Fibroblast of lung (primary cell): ENCODE data around the gene ZFYVE26. TPM values are rescaled to one million over a fixed set of nuclear protein-coding genes. Genes with fewer than 3 reads are reported as not detected.

Experiments
- DNase-seq, 2 donors: peaks; one replicate each; pipeline versions ENCODE4 v3.0.0 to v3.0.0-alpha.2; 2010; ENCODE audit warnings: low read depth in 2 of 2
- H2AFZ ChIP-seq: 2 replicates; pipeline ENCODE4 v1.5.1; 2012; ENCODE audit warnings: low read length, control low read depth, inconsistent platforms
- H3K27ac ChIP-seq: 2 replicates; pipeline ENCODE4 v1.5.1; 2011; ENCODE audit warnings: low read length, control low read depth; ENCODE audit not compliant: insufficient read depth
- H3K27me3 ChIP-seq: 2 replicates; pipeline ENCODE4 v1.5.1; 2011; ENCODE audit warnings: mild to moderate bottlenecking, low read length; ENCODE audit not compliant: control insufficient read depth, insufficient read depth
- H3K36me3 ChIP-seq: 2 replicates; pipeline ENCODE4 v1.5.1; 2011; ENCODE audit warnings: low read length; ENCODE audit not compliant: control insufficient read depth, insufficient read depth
- H3K4me1 ChIP-seq: 2 replicates; pipeline ENCODE4 v1.5.1; 2011; ENCODE audit warnings: low read length; ENCODE audit not compliant: control insufficient read depth, insufficient read depth; ENCODE audit errors: extremely low read depth
- H3K4me2 ChIP-seq: 2 replicates; pipeline ENCODE4 v1.5.1; 2011; ENCODE audit warnings: low read length, control low read depth; ENCODE audit not compliant: insufficient read depth; ENCODE audit errors: extremely low read depth
- H3K4me3 ChIP-seq, 4 experiments: fragments of 200-600 bp in 1 of 4; sonication (generic) in 1 of 4; replicated peaks in 1 of 4; 2 replicates each; pipeline ENCODE4 v1.5.1; 2011 to 2016; ENCODE audit warnings: low read length in 4 of 4, low read depth in 3 of 4, mild to moderate bottlenecking in 3 of 4, control low read depth in 2 of 4, inconsistent platforms in 1 of 4, mixed read lengths in 1 of 4; ENCODE audit not compliant: insufficient read depth in 1 of 4; ENCODE audit errors: control extremely low read depth in 1 of 4
- H3K79me2 ChIP-seq: 2 replicates; pipeline ENCODE4 v1.5.1; 2012; ENCODE audit warnings: mild to moderate bottlenecking, low read length, inconsistent platforms; ENCODE audit not compliant: control insufficient read depth, insufficient read depth
- H3K9ac ChIP-seq: 2 replicates; pipeline ENCODE4 v1.5.1; 2011; ENCODE audit warnings: mild to moderate bottlenecking, low read length, control low read depth; ENCODE audit not compliant: insufficient read depth
- H3K9me3 ChIP-seq: 2 replicates; pipeline ENCODE4 v1.5.1; 2012; ENCODE audit warnings: low read depth, low read length; ENCODE audit not compliant: control insufficient read depth, insufficient read depth
- H4K20me1 ChIP-seq: 2 replicates; pipeline ENCODE4 v1.5.1; 2011; ENCODE audit warnings: low read length; ENCODE audit not compliant: control insufficient read depth, insufficient read depth; ENCODE audit errors: extremely low read depth
- EZH2 ChIP-seq: IDR thresholded peaks from 2 replicates; pipeline ENCODE4 v1.5.1; 2012; ENCODE audit warnings: low read length, control low read depth, mild to moderate bottlenecking; ENCODE audit errors: missing control alignments
- polyA plus RNA-seq, 2 donors: library from polyadenylated mRNA; depleted of rRNA in 1 of 2; stranded (reverse) in 1 of 2; unstranded in 1 of 2; fragments of >200 nt; gene quantifications; 2 replicates each; pipeline ENCODE4 v1.2.1, GENCODE V29; 2011 to 2012; ENCODE audit warnings: missing spikeins in 1 of 2
- total RNA-seq: library from RNA; depleted of rRNA; stranded (reverse); fragments of >200 nt; gene quantifications from 2 replicates; pipeline ENCODE4 v1.2.1, GENCODE V29; 2014
- TF ChIP-seq, protein P1 (sequence below), 2 donors: IDR thresholded peaks in 1 of 2; conservative IDR thresholded peaks in 1 of 2; 1 replicate in 1 of 2; 2 replicates in 1 of 2; pipeline ENCODE4 v1.5.1; 2011 to 2012; ENCODE audit warnings: low read length in 2 of 2, control low read depth in 1 of 2, inconsistent platforms in 1 of 2, low read depth in 1 of 2, mild to moderate bottlenecking in 1 of 2

The ZFYVE26 gene
- total and polyA plus RNA-seq, 2 donors (not counting 1 experiment from before 2014, with no cell fraction given) = 8.4 to 18.7 TPM

- H3K9me3 ChIP-seq = no peaks in the 10 kb centered on the region
- no peak overlapping the region for H3K4me3 ChIP-seq
- H3K27ac ChIP-seq = no peak overlapping the region
- H3K79me2 ChIP-seq = no peaks in the 10 kb centered on the region
- H3K4me1 ChIP-seq = no peaks in the 10 kb centered on the region
- no peak for TF ChIP-seq EZH2
- TF ChIP-seq, protein P1, sequence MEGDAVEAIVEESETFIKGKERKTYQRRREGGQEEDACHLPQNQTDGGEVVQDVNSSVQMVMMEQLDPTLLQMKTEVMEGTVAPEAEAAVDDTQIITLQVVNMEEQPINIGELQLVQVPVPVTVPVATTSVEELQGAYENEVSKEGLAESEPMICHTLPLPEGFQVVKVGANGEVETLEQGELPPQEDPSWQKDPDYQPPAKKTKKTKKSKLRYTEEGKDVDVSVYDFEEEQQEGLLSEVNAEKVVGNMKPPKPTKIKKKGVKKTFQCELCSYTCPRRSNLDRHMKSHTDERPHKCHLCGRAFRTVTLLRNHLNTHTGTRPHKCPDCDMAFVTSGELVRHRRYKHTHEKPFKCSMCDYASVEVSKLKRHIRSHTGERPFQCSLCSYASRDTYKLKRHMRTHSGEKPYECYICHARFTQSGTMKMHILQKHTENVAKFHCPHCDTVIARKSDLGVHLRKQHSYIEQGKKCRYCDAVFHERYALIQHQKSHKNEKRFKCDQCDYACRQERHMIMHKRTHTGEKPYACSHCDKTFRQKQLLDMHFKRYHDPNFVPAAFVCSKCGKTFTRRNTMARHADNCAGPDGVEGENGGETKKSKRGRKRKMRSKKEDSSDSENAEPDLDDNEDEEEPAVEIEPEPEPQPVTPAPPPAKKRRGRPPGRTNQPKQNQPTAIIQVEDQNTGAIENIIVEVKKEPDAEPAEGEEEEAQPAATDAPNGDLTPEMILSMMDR (conservative IDR thresholded peaks at IDR 0.05 in 1 of 2, IDR thresholded peaks at IDR 0.05 in 1 of 2; ENCODE audit: low read depth in 1 of 2, low read length in 2 of 2) = no peak
- peak in 1 of 2 donors; percentile 37 for DNase-seq
- no peaks in the 10 kb centered on the region for H4K20me1 ChIP-seq
- no peak overlapping the region for H3K4me2 ChIP-seq
- H2AFZ ChIP-seq = no peak overlapping the region
- no peak overlapping the region for H3K9ac ChIP-seq
- H3K36me3 ChIP-seq = peaks cover 11% of the 10 kb centered on the region
- no peaks in the 10 kb centered on the region for H3K27me3 ChIP-seq
Measured at GRCh38 chr14:67806246-67806645, 10.1 kb downstream of the ZFYVE26 start.

DNA sequence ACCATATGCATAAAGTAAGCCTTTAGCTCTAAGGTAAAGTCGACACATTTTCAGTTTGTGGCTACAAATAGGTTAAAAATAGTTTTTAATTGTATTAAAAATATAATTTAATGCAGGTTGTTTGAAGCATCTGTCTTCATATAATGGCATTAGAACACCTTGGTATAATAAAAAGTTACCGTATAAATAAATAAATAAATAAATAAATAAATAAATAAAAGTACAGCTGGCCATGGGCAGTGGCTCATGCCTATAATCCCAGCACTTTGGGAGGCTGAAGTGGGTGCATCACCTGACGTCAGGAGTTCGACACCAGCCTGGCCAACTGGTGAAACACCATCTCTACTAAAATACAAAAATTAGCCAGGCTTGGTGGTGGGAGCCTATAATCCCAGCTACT lies 15.6 kb downstream of the ZFYVE26 start:
- no peak for TF ChIP-seq EZH2
- H3K4me1 ChIP-seq = no peaks in the 10 kb centered on the region
- no peaks in the 10 kb centered on the region for H3K9me3 ChIP-seq
- DNase-seq = no peak
- H3K36me3 ChIP-seq = peaks cover 6% of the 10 kb centered on the region
- no peak overlapping the region for H3K4me2 ChIP-seq
- no peak overlapping the region for H3K27ac ChIP-seq
- no peak overlapping the region for H3K4me3 ChIP-seq
- no peaks in the 10 kb centered on the region for H3K79me2 ChIP-seq
- H3K9ac ChIP-seq = no peak overlapping the region
- H4K20me1 ChIP-seq = no peaks in the 10 kb centered on the region
- no peak overlapping the region for H2AFZ ChIP-seq
- no peaks in the 10 kb centered on the region for H3K27me3 ChIP-seq

GRCh38 chr14:67798731-67799130 lies 17.7 kb downstream of the ZFYVE26 start:
- H3K27ac ChIP-seq = no peak overlapping the region
- H3K79me2 ChIP-seq = no peaks in the 10 kb centered on the region
- TF ChIP-seq EZH2 = no peak
- TF ChIP-seq, protein P1 (conservative IDR thresholded peaks at IDR 0.05 in 1 of 2, IDR thresholded peaks at IDR 0.05 in 1 of 2; ENCODE audit: low read depth in 1 of 2, low read length in 2 of 2) = no peak
- no peaks in the 10 kb centered on the region for H4K20me1 ChIP-seq
- no peak overlapping the region for H3K4me3 ChIP-seq
- H3K4me1 ChIP-seq = no peaks in the 10 kb centered on the region
- H3K27me3 ChIP-seq = no peaks in the 10 kb centered on the region
- H3K36me3 ChIP-seq = peaks cover 6% of the 10 kb centered on the region
- H2AFZ ChIP-seq = no peak overlapping the region
- no peak for DNase-seq
- H3K4me2 ChIP-seq = no peak overlapping the region
- H3K9ac ChIP-seq = no peak overlapping the region
- no peaks in the 10 kb centered on the region for H3K9me3 ChIP-seq
